Neural cell (in vitro differentiated cells): ENCODE measurements around the gene BLM. TPM values are rescaled to one million over a fixed set of nuclear protein-coding genes. Genes with fewer than 3 reads are reported as not detected.

Experiments
- H2AFZ ChIP-seq: fragments of 200-600, 300-800 bp; sonication (generic), shearing (Covaris generic); 2 replicates; pipeline ENCODE4 v1.6.0; 2014; ENCODE audit warnings: low read depth, mild to moderate bottlenecking, antibody characterized with exemption, low read length, moderate library complexity
- H3F3A ChIP-seq: fragments of 200-600 bp; shearing (Covaris generic); 2 replicates; pipeline ENCODE4 v1.6.1; 2016; ENCODE audit warnings: mild to moderate bottlenecking, moderate library complexity, mixed read lengths, antibody characterized with exemption, low read length; ENCODE audit not compliant: insufficient read depth, poor library complexity, severe bottlenecking
- H3K27ac ChIP-seq: fragments of 200-600, 300-800 bp; sonication (generic), shearing (Covaris generic); 2 replicates; pipeline ENCODE4 v1.5.1; 2014; ENCODE audit warnings: mild to moderate bottlenecking, low read length, moderate library complexity
- H3K27me3 ChIP-seq: fragments of 300-800, 200-600 bp; sonication (generic), shearing (Covaris generic); 2 replicates; pipeline ENCODE4 v1.6.0; 2014; ENCODE audit warnings: mild to moderate bottlenecking, low read depth, low read length, moderate library complexity; ENCODE audit not compliant: insufficient read depth
- H3K36me3 ChIP-seq: fragments of 300-800, 200-600 bp; sonication (generic), shearing (Covaris generic); 2 replicates; pipeline ENCODE4 v1.5.1; 2014; ENCODE audit warnings: mild to moderate bottlenecking, antibody characterized with exemption, low read length, moderate library complexity; ENCODE audit not compliant: insufficient read depth
- H3K4me2 ChIP-seq: fragments of 300-800, 200-600 bp; sonication (generic), shearing (Covaris generic); 2 replicates; pipeline ENCODE4 v1.6.0; 2014; ENCODE audit warnings: mild to moderate bottlenecking, low read length
- H3K4me3 ChIP-seq: fragments of 300-800, 200-600 bp; sonication (generic), shearing (Covaris generic); 2 replicates; pipeline ENCODE4 v1.5.1; 2014; ENCODE audit warnings: mild to moderate bottlenecking, low read length, moderate library complexity
- H3K79me2 ChIP-seq: fragments of 200-600 bp; shearing (Covaris generic); replicated peaks from 2 replicates; pipeline ENCODE4 v1.6.0; 2014; ENCODE audit warnings: mild to moderate bottlenecking, low read length, moderate library complexity; ENCODE audit not compliant: insufficient read depth
- H3K9ac ChIP-seq: fragments of 300-800, 200-600 bp; sonication (generic), shearing (Covaris generic); 2 replicates; pipeline ENCODE4 v1.6.1; 2016; ENCODE audit warnings: mild to moderate bottlenecking, low read length, mixed read lengths
- H3K9me2 ChIP-seq: fragments of 200-600 bp; shearing (Covaris generic); 2 replicates; pipeline ENCODE4 v1.6.1; 2016; ENCODE audit warnings: mild to moderate bottlenecking, low read length, mixed read lengths; ENCODE audit not compliant: insufficient read depth
- H3K9me3 ChIP-seq: fragments of 200-600, 300-800 bp; sonication (generic), shearing (Covaris generic); 2 replicates; pipeline ENCODE4 v1.6.1; 2016; ENCODE audit warnings: mild to moderate bottlenecking, mixed run types, low read length, moderate library complexity, mixed read lengths
- H4K20me1 ChIP-seq: fragments of 200-600 bp; shearing (Covaris generic); 2 replicates; pipeline ENCODE4 v1.6.1; 2016; ENCODE audit warnings: mild to moderate bottlenecking, mixed run types; ENCODE audit not compliant: insufficient read depth
- EP300 ChIP-seq: fragments of 450-650 bp; conservative IDR thresholded peaks from 2 replicates; pipeline ENCODE4 v1.6.1; 2014; ENCODE audit warnings: antibody characterized with exemption, mild to moderate bottlenecking, moderate library complexity; ENCODE audit not compliant: poor library complexity, severe bottlenecking
- EZH2 ChIP-seq: fragments of 200-600, 300-800 bp; shearing (Covaris generic), sonication (generic); IDR thresholded peaks from 2 replicates; pipeline ENCODE4 v1.6.1; 2014; ENCODE audit warnings: antibody characterized with exemption, low read length, borderline replicate concordance, mild to moderate bottlenecking; ENCODE audit not compliant: insufficient read depth, poor library complexity, severe bottlenecking
- MXI1 ChIP-seq: fragments of 450-650 bp; conservative IDR thresholded peaks from 2 replicates; pipeline ENCODE4 v1.6.1; 2014; ENCODE audit warnings: antibody characterized with exemption, mild to moderate bottlenecking; ENCODE audit not compliant: poor library complexity, severe bottlenecking
- POLR2AphosphoS5 ChIP-seq: IDR thresholded peaks from 2 replicates; pipeline ENCODE4 v1.6.1; 2012
- RAD21 ChIP-seq: fragments of 450-650 bp; conservative IDR thresholded peaks from 2 replicates; pipeline ENCODE4 v1.6.1; 2014; ENCODE audit warnings: antibody characterized with exemption, mild to moderate bottlenecking, moderate library complexity
- SMC3 ChIP-seq: fragments of 450-650 bp; conservative IDR thresholded peaks from 2 replicates; pipeline ENCODE4 v1.6.1; 2014; ENCODE audit warnings: antibody characterized with exemption, mild to moderate bottlenecking, moderate library complexity; ENCODE audit not compliant: poor library complexity
- TAF1 ChIP-seq: IDR thresholded peaks from 2 replicates; pipeline ENCODE4 v1.6.1; 2012; ENCODE audit warnings: low read depth
- polyA plus RNA-seq: library from polyadenylated mRNA; depleted of rRNA; stranded (reverse); fragments of >200 nt; gene quantifications from 2 replicates; pipeline ENCODE4 v1.2.3, GENCODE V29; 2014
- TF ChIP-seq, protein P1 (sequence below): IDR thresholded peaks from 2 replicates; pipeline ENCODE4 v1.6.1; 2012; ENCODE audit warnings: borderline replicate concordance
- TF ChIP-seq, protein P2 (sequence below): fragments of 450-650 bp; IDR thresholded peaks from 2 replicates; pipeline ENCODE4 v1.5.1; 2014; ENCODE audit warnings: antibody characterized with exemption, mild to moderate bottlenecking, moderate library complexity; ENCODE audit not compliant: poor library complexity, severe bottlenecking

BLM gene
- polyA plus RNA-seq, 1 donor from 2014 or later = 4.5 TPM

DNA sequence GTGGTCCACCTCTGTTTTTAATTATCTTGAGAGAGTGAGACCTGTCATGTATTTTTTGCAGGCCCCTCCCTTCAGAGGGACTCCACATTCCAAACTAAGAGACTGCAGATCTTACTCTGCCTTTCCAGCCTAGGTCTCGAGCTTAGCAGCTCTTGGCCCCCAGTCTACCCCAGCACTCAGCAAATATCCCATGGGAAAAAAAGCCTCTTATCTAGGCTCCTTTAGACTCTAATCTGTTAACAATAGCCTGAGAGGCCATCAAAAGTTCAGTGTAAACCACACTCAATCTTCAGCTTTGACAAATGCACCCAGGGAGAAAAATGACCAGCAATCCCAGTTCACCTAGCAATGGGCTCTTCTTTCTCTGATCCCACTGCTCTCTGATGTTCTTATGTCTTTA is 8.6 kb upstream of the BLM start:
- no peaks in the 10 kb centered on the region for H3K9me3 ChIP-seq
- no peak overlapping the region for H3K4me3 ChIP-seq
- H3K36me3 ChIP-seq = peaks cover 7% of the 10 kb centered on the region
- H4K20me1 ChIP-seq = no peaks in the 10 kb centered on the region
- no peaks in the 10 kb centered on the region for H3K9me2 ChIP-seq
- no peaks in the 10 kb centered on the region for H3K79me2 ChIP-seq
- H3F3A ChIP-seq = no peaks in the 10 kb centered on the region
- no peak overlapping the region for H3K27ac ChIP-seq
- H3K9ac ChIP-seq = no peak overlapping the region
- no peaks in the 10 kb centered on the region for H3K27me3 ChIP-seq
- TF ChIP-seq EP300 = no peak
- TF ChIP-seq SMC3 = no peak
- TF ChIP-seq RAD21 = no peak
- TF ChIP-seq TAF1 = no peak
- TF ChIP-seq EZH2 = no peak
- TF ChIP-seq, protein P1, sequence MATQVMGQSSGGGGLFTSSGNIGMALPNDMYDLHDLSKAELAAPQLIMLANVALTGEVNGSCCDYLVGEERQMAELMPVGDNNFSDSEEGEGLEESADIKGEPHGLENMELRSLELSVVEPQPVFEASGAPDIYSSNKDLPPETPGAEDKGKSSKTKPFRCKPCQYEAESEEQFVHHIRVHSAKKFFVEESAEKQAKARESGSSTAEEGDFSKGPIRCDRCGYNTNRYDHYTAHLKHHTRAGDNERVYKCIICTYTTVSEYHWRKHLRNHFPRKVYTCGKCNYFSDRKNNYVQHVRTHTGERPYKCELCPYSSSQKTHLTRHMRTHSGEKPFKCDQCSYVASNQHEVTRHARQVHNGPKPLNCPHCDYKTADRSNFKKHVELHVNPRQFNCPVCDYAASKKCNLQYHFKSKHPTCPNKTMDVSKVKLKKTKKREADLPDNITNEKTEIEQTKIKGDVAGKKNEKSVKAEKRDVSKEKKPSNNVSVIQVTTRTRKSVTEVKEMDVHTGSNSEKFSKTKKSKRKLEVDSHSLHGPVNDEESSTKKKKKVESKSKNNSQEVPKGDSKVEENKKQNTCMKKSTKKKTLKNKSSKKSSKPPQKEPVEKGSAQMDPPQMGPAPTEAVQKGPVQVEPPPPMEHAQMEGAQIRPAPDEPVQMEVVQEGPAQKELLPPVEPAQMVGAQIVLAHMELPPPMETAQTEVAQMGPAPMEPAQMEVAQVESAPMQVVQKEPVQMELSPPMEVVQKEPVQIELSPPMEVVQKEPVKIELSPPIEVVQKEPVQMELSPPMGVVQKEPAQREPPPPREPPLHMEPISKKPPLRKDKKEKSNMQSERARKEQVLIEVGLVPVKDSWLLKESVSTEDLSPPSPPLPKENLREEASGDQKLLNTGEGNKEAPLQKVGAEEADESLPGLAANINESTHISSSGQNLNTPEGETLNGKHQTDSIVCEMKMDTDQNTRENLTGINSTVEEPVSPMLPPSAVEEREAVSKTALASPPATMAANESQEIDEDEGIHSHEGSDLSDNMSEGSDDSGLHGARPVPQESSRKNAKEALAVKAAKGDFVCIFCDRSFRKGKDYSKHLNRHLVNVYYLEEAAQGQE = no peak
- no peak for TF ChIP-seq MXI1
- TF ChIP-seq, protein P2, sequence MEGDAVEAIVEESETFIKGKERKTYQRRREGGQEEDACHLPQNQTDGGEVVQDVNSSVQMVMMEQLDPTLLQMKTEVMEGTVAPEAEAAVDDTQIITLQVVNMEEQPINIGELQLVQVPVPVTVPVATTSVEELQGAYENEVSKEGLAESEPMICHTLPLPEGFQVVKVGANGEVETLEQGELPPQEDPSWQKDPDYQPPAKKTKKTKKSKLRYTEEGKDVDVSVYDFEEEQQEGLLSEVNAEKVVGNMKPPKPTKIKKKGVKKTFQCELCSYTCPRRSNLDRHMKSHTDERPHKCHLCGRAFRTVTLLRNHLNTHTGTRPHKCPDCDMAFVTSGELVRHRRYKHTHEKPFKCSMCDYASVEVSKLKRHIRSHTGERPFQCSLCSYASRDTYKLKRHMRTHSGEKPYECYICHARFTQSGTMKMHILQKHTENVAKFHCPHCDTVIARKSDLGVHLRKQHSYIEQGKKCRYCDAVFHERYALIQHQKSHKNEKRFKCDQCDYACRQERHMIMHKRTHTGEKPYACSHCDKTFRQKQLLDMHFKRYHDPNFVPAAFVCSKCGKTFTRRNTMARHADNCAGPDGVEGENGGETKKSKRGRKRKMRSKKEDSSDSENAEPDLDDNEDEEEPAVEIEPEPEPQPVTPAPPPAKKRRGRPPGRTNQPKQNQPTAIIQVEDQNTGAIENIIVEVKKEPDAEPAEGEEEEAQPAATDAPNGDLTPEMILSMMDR = no peak
- TF ChIP-seq POLR2AphosphoS5 = no peak
- H2AFZ ChIP-seq = no peak overlapping the region
- H3K4me2 ChIP-seq = no peak overlapping the region

DNA sequence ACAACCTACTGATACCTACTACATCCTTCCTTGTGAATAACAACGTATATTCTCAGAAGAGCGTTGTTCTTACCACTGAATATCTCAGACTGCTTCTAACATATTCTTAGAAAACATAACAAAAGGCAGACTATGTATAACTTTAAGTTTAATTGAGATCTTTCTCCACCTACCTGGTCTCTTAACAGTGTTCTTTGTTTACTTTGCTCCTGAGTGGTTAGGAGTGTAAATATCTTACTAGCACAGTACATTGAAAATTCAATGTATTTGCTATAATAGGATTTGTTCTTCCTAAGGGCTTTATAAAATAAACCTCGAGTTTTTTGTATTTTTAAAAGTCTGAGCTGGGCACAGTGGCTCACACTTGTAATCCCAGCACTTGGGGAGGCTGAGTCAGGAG is 7.9 kb upstream of the BLM start:
- Histone ChIP-seq H3K9me3 (no peaks in the 10 kb centered on the region), H3K9me2 (no peaks in the 10 kb centered on the region), H4K20me1 (no peaks in the 10 kb centered on the region), H3K36me3 (peaks cover 7% of the 10 kb centered on the region), H3K4me2 (no peak overlapping the region), H3K27me3 (no peaks in the 10 kb centered on the region), H3K4me3 (no peak overlapping the region), H3K9ac (no peak overlapping the region), H3K79me2 (no peaks in the 10 kb centered on the region), H3K27ac (no peak overlapping the region), H3F3A (no peaks in the 10 kb centered on the region), H2AFZ (no peak overlapping the region)
- no peak for TF ChIP-seq RAD21
- TF ChIP-seq, protein P2 = no peak
- no peak for TF ChIP-seq POLR2AphosphoS5
- TF ChIP-seq, protein P1 = no peak
- TF ChIP-seq MXI1 = no peak
- no peak for TF ChIP-seq TAF1
- TF ChIP-seq SMC3 = no peak
- TF ChIP-seq EP300 = no peak
- no peak for TF ChIP-seq EZH2
